Gastrocnemius medialis (tissue), 4 donors: ENCODE data around the gene ZNF341.

Source experiments
- POLR2A ChIP-seq, 2 donors: fragments of 450-650 bp; IDR thresholded peaks; one replicate each; pipeline ENCODE4 v1.6.1; 2017; ENCODE audit warnings: antibody characterized with exemption in 2 of 2, mild to moderate bottlenecking in 2 of 2, moderate library complexity in 2 of 2
- TF ChIP-seq, protein P1 (sequence below), 5 experiments: fragments of 450-650 bp in 3 of 5; fragments of 200-600 bp in 2 of 5; sonication (generic) in 2 of 5; IDR thresholded peaks in 4 of 5; conservative IDR thresholded peaks in 1 of 5; 1 replicate in 4 of 5; 2 replicates in 1 of 5; pipeline ENCODE4 v1.5.1; 2016 to 2019; ENCODE audit warnings: antibody characterized with exemption in 5 of 5, mild to moderate bottlenecking in 3 of 5, moderate library complexity in 3 of 5

- TF ChIP-seq, protein P1, sequence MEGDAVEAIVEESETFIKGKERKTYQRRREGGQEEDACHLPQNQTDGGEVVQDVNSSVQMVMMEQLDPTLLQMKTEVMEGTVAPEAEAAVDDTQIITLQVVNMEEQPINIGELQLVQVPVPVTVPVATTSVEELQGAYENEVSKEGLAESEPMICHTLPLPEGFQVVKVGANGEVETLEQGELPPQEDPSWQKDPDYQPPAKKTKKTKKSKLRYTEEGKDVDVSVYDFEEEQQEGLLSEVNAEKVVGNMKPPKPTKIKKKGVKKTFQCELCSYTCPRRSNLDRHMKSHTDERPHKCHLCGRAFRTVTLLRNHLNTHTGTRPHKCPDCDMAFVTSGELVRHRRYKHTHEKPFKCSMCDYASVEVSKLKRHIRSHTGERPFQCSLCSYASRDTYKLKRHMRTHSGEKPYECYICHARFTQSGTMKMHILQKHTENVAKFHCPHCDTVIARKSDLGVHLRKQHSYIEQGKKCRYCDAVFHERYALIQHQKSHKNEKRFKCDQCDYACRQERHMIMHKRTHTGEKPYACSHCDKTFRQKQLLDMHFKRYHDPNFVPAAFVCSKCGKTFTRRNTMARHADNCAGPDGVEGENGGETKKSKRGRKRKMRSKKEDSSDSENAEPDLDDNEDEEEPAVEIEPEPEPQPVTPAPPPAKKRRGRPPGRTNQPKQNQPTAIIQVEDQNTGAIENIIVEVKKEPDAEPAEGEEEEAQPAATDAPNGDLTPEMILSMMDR (IDR thresholded peaks at IDR 0.05 in 4 of 5, conservative IDR thresholded peaks at IDR 0.05 in 1 of 5): no peak
- TF ChIP-seq POLR2A (IDR thresholded peaks at IDR 0.05): no peak
Observed at GRCh38 chr20:33791540-33791939, 59.7 kb downstream of the ZNF341 start.
